Articular chondrocyte of knee joint (primary cell): ENCODE measurements around the gene MAML2. TPM values are rescaled to one million over a fixed set of nuclear protein-coding genes. Genes with fewer than 3 reads are reported as not detected.

Experiments used
- small RNA-seq: library from RNA; depleted of rRNA; stranded (forward); fragments of <200 nt; gene quantifications from one replicate; pipeline ENCODE3, GENCODE V24; 2012
- total RNA-seq: library from RNA; depleted of rRNA; stranded (reverse); fragments of >200 nt; gene quantifications from 2 replicates; pipeline ENCODE4 v1.2.3, GENCODE V29; 2012

The MAML2 gene
- 18.8 and 30.6 TPM in 2 replicates for total RNA-seq

GRCh38 chr11:96342961-96343711 is at the start of gene MAML2:
Gene MAML2 (minus strand): TSS chr11:96343195. CDS start chr11:96341895, 1,300 bp downstream.

GRCh38 chr11:96389720-96390487 is 46.9 kb upstream of the MAML2 start, which contains the start of the genes CCDC82 and JRKL:
Gene CCDC82 (minus strand): TSS chr11:96389912. CDS start chr11:96384747, 5,165 bp downstream.
Gene JRKL (plus strand): TSS chr11:96390013. CDS start chr11:96390650, 637 bp downstream.

Small RNA genes lying within 50 kb of the gene (small RNA-seq; reads per million reads assigned to genes)
- gene MIR1260B, result not detected

Other genes starting within 250 kb of the MAML2 start
- gene CCDC82, start 46.7 kb upstream of the MAML2 start, total RNA-seq, result 22.5 and 22.7 TPM in 2 replicates
- 12.2 and 13.9 TPM in 2 replicates for gene JRKL, start 46.8 kb upstream of the MAML2 start, total RNA-seq